Right atrium auricular region (tissue), 2 donors: Measurements from ENCODE around the gene NCAPD2. TPM values are rescaled to one million over a fixed set of nuclear protein-coding genes. Genes with fewer than 3 reads are reported as not detected.

Experiments
- DNase-seq: peaks from one replicate; pipeline ENCODE4 v3.0.0-alpha.2; 2019; ENCODE audit warnings: low spot score
- H3K27ac ChIP-seq, 2 donors: fragments of 200-600 bp; sonication (generic); 1 replicate in 1 of 2; 2 replicates in 1 of 2; pipeline ENCODE4 v1.5.1; 2016 to 2019
- H3K27me3 ChIP-seq, 2 donors: fragments of 200-600 bp; sonication (generic); one replicate each; pipeline versions ENCODE4 v1.5.1 to v1.6.0; 2017 to 2019
- H3K36me3 ChIP-seq: fragments of 200-600 bp; sonication (generic); one replicate; pipeline ENCODE4 v1.5.1; 2016
- H3K4me1 ChIP-seq, 2 donors: fragments of 200-600 bp; sonication (generic); one replicate each; pipeline versions ENCODE4 v1.5.1 to v1.6.0; 2017 to 2019
- H3K4me3 ChIP-seq, 2 donors: fragments of 200-600 bp; sonication (generic); 1 replicate in 1 of 2; 2 replicates in 1 of 2; pipeline ENCODE4 v1.5.1; 2017 to 2019; ENCODE audit warnings: mild to moderate bottlenecking in 1 of 2, moderate library complexity in 1 of 2
- H3K9me3 ChIP-seq, 2 donors: fragments of 200-600 bp; sonication (generic); one replicate each; pipeline ENCODE4 v1.5.1; 2019
- CTCF ChIP-seq, 2 donors: fragments of 200-600 bp; sonication (generic); IDR thresholded peaks; one replicate each; pipeline ENCODE4 v1.5.1; 2019; ENCODE audit warnings: antibody characterized with exemption in 2 of 2
- total RNA-seq, 2 donors: library from RNA; depleted of rRNA; stranded (reverse); fragments of >200 nt; gene quantifications; one replicate each; pipeline ENCODE4 v1.1.0, GENCODE V29; 2016

The NCAPD2 gene
- total RNA-seq, 2 donors from 2014 or later: 11.6 to 53.5 TPM

- peaks cover 0 to 9% of the 10 kb centered on the region in 2 donors for H3K4me1 ChIP-seq
- H3K27ac ChIP-seq: peak overlapping the region; percentile 39 to 61
- no peak overlapping the region for H3K4me3 ChIP-seq
- peaks cover 32% of the 10 kb centered on the region for H3K36me3 ChIP-seq
- TF ChIP-seq CTCF (IDR thresholded peaks at IDR 0.05): no peak
- H3K9me3 ChIP-seq: no peaks in the 10 kb centered on the region
- DNase-seq: no peak
- H3K27me3 ChIP-seq: no peaks in the 10 kb centered on the region
Observed at GRCh38 chr12:6507102-6507998, 13.4 kb downstream of the NCAPD2 start.

GRCh38 chr12:6508087-6508486 is 14.2 kb downstream of the NCAPD2 start:
- peaks cover 40% of the 10 kb centered on the region for H3K36me3 ChIP-seq
- peak overlapping the region; percentile 38 to 61 for H3K27ac ChIP-seq
- TF ChIP-seq CTCF (IDR thresholded peaks at IDR 0.05): no peak
- no peak for DNase-seq
- no peak overlapping the region for H3K4me3 ChIP-seq
- peaks cover 0 to 9% of the 10 kb centered on the region in 2 donors for H3K4me1 ChIP-seq
- no peaks in the 10 kb centered on the region for H3K27me3 ChIP-seq
- H3K9me3 ChIP-seq: no peaks in the 10 kb centered on the region

- Histone ChIP-seq H3K27me3 (no peaks in the 10 kb centered on the region), H3K36me3 (peaks cover 82% of the 10 kb centered on the region), H3K27ac (no peak overlapping the region), H3K9me3 (no peaks in the 10 kb centered on the region), H3K4me3 (no peak overlapping the region), H3K4me1 (no peaks in the 10 kb centered on the region)
- no peak for TF ChIP-seq CTCF (IDR thresholded peaks at IDR 0.05)
- no peak for DNase-seq
Observed at GRCh38 chr12:6520186-6520585, 26.3 kb downstream of the NCAPD2 start.

- H3K36me3 ChIP-seq: peaks cover 81% of the 10 kb centered on the region
- TF ChIP-seq CTCF (IDR thresholded peaks at IDR 0.05): no peak
- H3K9me3 ChIP-seq: no peaks in the 10 kb centered on the region
- no peak overlapping the region for H3K27ac ChIP-seq
- H3K27me3 ChIP-seq: no peaks in the 10 kb centered on the region
- H3K4me3 ChIP-seq: no peak overlapping the region
- no peak for DNase-seq
- H3K4me1 ChIP-seq: no peaks in the 10 kb centered on the region
Observed at GRCh38 chr12:6522193-6522592, 28.3 kb downstream of the NCAPD2 start.

- DNase-seq: no peak
- no peak for TF ChIP-seq CTCF (IDR thresholded peaks at IDR 0.05)
- H3K36me3 ChIP-seq: peaks cover 88% of the 10 kb centered on the region
Observed at GRCh38 chr12:6523708-6524107, 29.8 kb downstream of the NCAPD2 start.

More at GRCh38 chr12:6523708-6524107, 29.8 kb downstream of the NCAPD2 start:
- no peak overlapping the region for H3K27ac ChIP-seq
- no peaks in the 10 kb centered on the region for H3K9me3 ChIP-seq
- no peaks in the 10 kb centered on the region for H3K27me3 ChIP-seq
- H3K4me3 ChIP-seq: no peak overlapping the region
- no peaks in the 10 kb centered on the region for H3K4me1 ChIP-seq
